VCaP (cell line): ENCODE results near the gene IL1RN.

Experiments
- H3K27ac ChIP-seq: fragments of 450-650 bp; 2 replicates; pipeline ENCODE4 v1.5.1; 2017
- TF ChIP-seq, protein P1 (sequence below): fragments of 450-650 bp; conservative IDR thresholded peaks from 2 replicates; pipeline ENCODE4 v1.5.1; 2017; ENCODE audit warnings: mild to moderate bottlenecking, moderate library complexity

The IL1RN gene

DNA sequence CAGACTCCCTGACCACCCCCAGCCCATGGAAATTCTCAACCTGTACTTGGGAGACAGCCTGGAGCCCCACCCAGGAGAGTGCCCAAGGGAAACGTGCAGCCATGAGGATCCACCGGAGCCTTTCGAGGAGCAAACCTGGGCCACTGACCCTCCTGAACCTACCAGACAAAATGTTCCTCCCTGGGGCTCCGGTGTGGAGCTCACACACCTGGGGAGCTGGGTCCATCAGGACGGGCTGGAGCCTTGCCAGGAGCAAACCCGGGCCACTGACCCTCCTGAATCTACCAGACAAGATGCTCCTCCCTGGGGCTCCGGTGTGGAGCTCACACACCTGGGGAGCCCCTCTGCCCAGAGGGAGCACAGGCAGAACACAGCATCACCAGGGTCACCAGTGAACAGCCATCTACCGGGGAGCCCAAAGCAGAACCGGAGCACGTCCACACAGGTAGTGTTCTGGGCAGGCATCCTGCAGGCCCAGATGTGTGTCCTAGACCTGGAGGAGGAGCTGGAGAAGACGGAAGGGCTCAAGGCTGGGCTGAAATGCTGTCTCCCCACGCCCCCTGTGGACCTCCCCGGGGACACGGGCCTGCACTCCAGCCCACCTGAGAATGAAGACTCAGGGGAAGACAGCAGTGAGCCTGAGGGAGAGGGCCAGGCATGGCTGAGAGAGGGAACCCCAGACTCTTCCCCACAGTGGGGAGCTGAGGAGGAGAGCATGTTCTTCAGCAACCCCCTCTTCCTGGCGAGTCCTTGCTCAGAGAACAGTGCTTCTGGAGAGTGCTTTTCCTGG, 55.3 kb downstream of the IL1RN start:
- peak overlapping the region; percentile 79; the same call in 1 of the 2 replicates for H3K27ac ChIP-seq
- TF ChIP-seq, protein P1, sequence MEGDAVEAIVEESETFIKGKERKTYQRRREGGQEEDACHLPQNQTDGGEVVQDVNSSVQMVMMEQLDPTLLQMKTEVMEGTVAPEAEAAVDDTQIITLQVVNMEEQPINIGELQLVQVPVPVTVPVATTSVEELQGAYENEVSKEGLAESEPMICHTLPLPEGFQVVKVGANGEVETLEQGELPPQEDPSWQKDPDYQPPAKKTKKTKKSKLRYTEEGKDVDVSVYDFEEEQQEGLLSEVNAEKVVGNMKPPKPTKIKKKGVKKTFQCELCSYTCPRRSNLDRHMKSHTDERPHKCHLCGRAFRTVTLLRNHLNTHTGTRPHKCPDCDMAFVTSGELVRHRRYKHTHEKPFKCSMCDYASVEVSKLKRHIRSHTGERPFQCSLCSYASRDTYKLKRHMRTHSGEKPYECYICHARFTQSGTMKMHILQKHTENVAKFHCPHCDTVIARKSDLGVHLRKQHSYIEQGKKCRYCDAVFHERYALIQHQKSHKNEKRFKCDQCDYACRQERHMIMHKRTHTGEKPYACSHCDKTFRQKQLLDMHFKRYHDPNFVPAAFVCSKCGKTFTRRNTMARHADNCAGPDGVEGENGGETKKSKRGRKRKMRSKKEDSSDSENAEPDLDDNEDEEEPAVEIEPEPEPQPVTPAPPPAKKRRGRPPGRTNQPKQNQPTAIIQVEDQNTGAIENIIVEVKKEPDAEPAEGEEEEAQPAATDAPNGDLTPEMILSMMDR, result no peak

DNA sequence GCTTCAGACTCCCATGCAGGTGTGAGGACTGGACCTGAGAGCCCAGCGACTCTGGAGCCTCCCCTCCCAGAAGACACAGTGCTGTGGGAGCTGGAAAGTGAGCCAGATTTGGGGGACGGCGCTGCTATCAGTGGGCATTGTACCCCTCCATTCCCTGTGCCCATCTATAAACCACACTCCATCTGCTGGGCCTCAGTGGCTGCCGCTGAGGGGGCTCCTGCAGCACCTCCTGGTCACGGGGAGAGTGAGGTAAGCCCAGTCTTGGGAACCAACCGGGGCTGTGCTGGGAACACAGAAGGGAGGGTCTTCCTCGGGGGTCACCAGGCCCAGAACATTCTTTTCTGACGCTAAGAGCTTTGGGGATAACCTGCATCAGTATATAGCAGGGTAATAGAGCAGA, 55.9 kb downstream of the IL1RN start:
- H3K27ac ChIP-seq, result no peak overlapping the region
- TF ChIP-seq, protein P1, result no peak
